SK-N-SH (cell line): Measurements from ENCODE around the gene DTNA. TPM values are rescaled to one million over a fixed set of nuclear protein-coding genes. Genes with fewer than 3 reads are reported as not detected.

Experiments used
- CTCF ChIA-PET: fragments of 300-600, 350-600 bp; formaldehyde crosslinking; extraction: SDS; loops from one replicate; lab custom pipeline; 2021; lab: Yijun Ruan, JAX
- POLR2A ChIA-PET: fragments of 350-600 bp; sonication (Branson Sonifier 250); formaldehyde crosslinking; extraction: SDS; loops from one replicate; lab custom pipeline; 2020; ENCODE audit warnings: antibody characterized with exemption, inconsistent platforms; lab: Yijun Ruan, JAX
- DNase-seq: peaks from one replicate; pipeline ENCODE4 v3.0.0; 2012
- H2AFZ ChIP-seq: fragments of 200-600 bp; sonication (generic); 2 replicates; pipeline ENCODE4 v1.8.1; 2016; ENCODE audit warnings: antibody characterized with exemption, mild to moderate bottlenecking, low read depth
- H3F3A ChIP-seq: fragments of 200-600 bp; sonication (generic); replicated peaks from 2 replicates; pipeline ENCODE3; 2016; ENCODE audit warnings: antibody characterized with exemption, mild to moderate bottlenecking; ENCODE audit not compliant: insufficient read depth
- H3K27ac ChIP-seq, 2 experiments: fragments of 200-500 bp in 1 of 2; fragments of 200-600 bp in 1 of 2; sonication (Bioruptor generic) in 1 of 2; sonication (generic), shearing (Covaris generic) in 1 of 2; 2 replicates each; pipeline versions ENCODE4 v1.5.1 to v1.6.1; 2014 to 2016; ENCODE audit warnings: low read depth in 2 of 2, inconsistent platforms in 1 of 2, low read length in 1 of 2, mild to moderate bottlenecking in 1 of 2, mixed read lengths in 1 of 2
- H3K27me3 ChIP-seq: fragments of 200-600 bp; sonication (generic), shearing (Covaris generic); 2 replicates; pipeline ENCODE4 v1.6.1; 2016; ENCODE audit warnings: mixed run types; ENCODE audit not compliant: insufficient read depth
- H3K36me3 ChIP-seq, 2 experiments: fragments of 200-500 bp in 1 of 2; fragments of 200-600 bp in 1 of 2; sonication (Bioruptor generic) in 1 of 2; sonication (generic) in 1 of 2; replicated peaks in 1 of 2; 2 replicates each; pipeline versions ENCODE3 to v1.5.1; 2014 to 2016; ENCODE audit warnings: low read length in 1 of 2, mild to moderate bottlenecking in 1 of 2; ENCODE audit not compliant: insufficient read depth in 2 of 2, control insufficient read depth in 1 of 2
- H3K4me1 ChIP-seq, 2 experiments: fragments of 200-500 bp in 1 of 2; fragments of 200-600 bp in 1 of 2; sonication (Bioruptor generic) in 1 of 2; sonication (generic), shearing (Covaris generic) in 1 of 2; 2 replicates each; pipeline versions ENCODE4 v1.5.1 to v1.6.1; 2014 to 2016; ENCODE audit warnings: low read depth in 1 of 2, low read length in 1 of 2, mixed run types in 1 of 2; ENCODE audit not compliant: insufficient read depth in 2 of 2, control insufficient read depth in 1 of 2
- H3K4me2 ChIP-seq: fragments of 200-600 bp; sonication (generic), shearing (Covaris generic); 2 replicates; pipeline ENCODE4 v1.6.1; 2017; ENCODE audit warnings: mixed run types
- H3K4me3 ChIP-seq, 2 experiments: fragments of 200-500 bp in 1 of 2; fragments of 200-600 bp in 1 of 2; sonication (Bioruptor generic) in 1 of 2; sonication (generic), shearing (Covaris generic) in 1 of 2; 2 replicates each; pipeline versions ENCODE4 v1.5.1 to v1.8.1; 2014 to 2016; ENCODE audit warnings: low read depth in 2 of 2, inconsistent platforms in 1 of 2, low read length in 1 of 2, mild to moderate bottlenecking in 1 of 2, mixed read lengths in 1 of 2, moderate library complexity in 1 of 2
- H3K79me2 ChIP-seq: fragments of 200-600 bp; sonication (generic); 2 replicates; pipeline ENCODE4 v1.8.1; 2017; ENCODE audit warnings: mild to moderate bottlenecking; ENCODE audit not compliant: insufficient read depth
- H3K9ac ChIP-seq: fragments of 200-600 bp; sonication (generic); 2 replicates; pipeline ENCODE4 v1.6.1; 2017; ENCODE audit warnings: mixed run types
- H3K9me2 ChIP-seq: fragments of 200-600 bp; sonication (generic); 2 replicates; pipeline ENCODE4 v1.6.1; 2017; ENCODE audit warnings: mixed run types
- H3K9me3 ChIP-seq: fragments of 200-600 bp; sonication (generic); 2 replicates; pipeline ENCODE4 v1.6.1; 2017; ENCODE audit warnings: mixed run types, mild to moderate bottlenecking, moderate library complexity
- H4K20me1 ChIP-seq: fragments of 200-600 bp; sonication (generic); 2 replicates; pipeline ENCODE4 v1.6.1; 2017; ENCODE audit warnings: mild to moderate bottlenecking, mixed run types; ENCODE audit not compliant: insufficient read depth
- FOSL2 ChIP-seq: IDR thresholded peaks from 2 replicates; pipeline ENCODE4 v1.4.0; 2012; ENCODE audit warnings: low read depth, mild to moderate bottlenecking, moderate library complexity, borderline replicate concordance
- FOXJ3 ChIP-seq: sonication (generic); formaldehyde crosslinking; IDR thresholded peaks from 2 replicates; pipeline ENCODE4 v1.5.1; 2020; ENCODE audit warnings: mild to moderate bottlenecking, missing genetic modification reagents
- GABPA ChIP-seq: IDR thresholded peaks from 2 replicates; pipeline ENCODE4 v1.4.0; 2012; ENCODE audit warnings: low read depth, mild to moderate bottlenecking
- GATA2 ChIP-seq: sonication (generic); formaldehyde crosslinking; IDR thresholded peaks from 2 replicates; pipeline ENCODE4 v1.5.0; 2020; ENCODE audit warnings: mild to moderate bottlenecking, missing genetic modification reagents
- IRF3 ChIP-seq: fragments of 150-350 bp; IDR thresholded peaks from 2 replicates; pipeline ENCODE4 v1.6.1; 2016; ENCODE audit warnings: mild to moderate bottlenecking, low read depth, low read length
- JUND ChIP-seq: IDR thresholded peaks from 2 replicates; pipeline ENCODE4 v1.4.0; 2012
- MXI1 ChIP-seq: IDR thresholded peaks from 2 replicates; pipeline ENCODE4 v1.6.1; 2012; ENCODE audit warnings: mild to moderate bottlenecking, low read depth, low read length, improper control_type of control experiment
- NFIC ChIP-seq: IDR thresholded peaks from 2 replicates; pipeline ENCODE4 v1.4.0; 2012; ENCODE audit warnings: borderline replicate concordance
- NRF1 ChIP-seq: IDR thresholded peaks from 2 replicates; pipeline ENCODE4 v1.6.1; 2012; ENCODE audit warnings: low read depth, mild to moderate bottlenecking, low read length
- POLR2AphosphoS5 ChIP-seq: IDR thresholded peaks from 2 replicates; pipeline ENCODE4 v1.6.1; 2012; ENCODE audit warnings: low read depth, low read length
- RAD21 ChIP-seq: IDR thresholded peaks from 2 replicates; pipeline ENCODE4 v1.6.1; 2012; ENCODE audit warnings: mild to moderate bottlenecking, low read length
- REST ChIP-seq: IDR thresholded peaks from 2 replicates; pipeline ENCODE4 v1.6.1; 2012; ENCODE audit warnings: mild to moderate bottlenecking, low read depth, low read length, moderate library complexity
- RFX5 ChIP-seq: IDR thresholded peaks from 2 replicates; pipeline ENCODE4 v1.6.1; 2012; ENCODE audit warnings: mild to moderate bottlenecking, improper control_type of control experiment, low read length
- SIN3A ChIP-seq: IDR thresholded peaks from 2 replicates; pipeline ENCODE4 v1.6.1; 2012; ENCODE audit warnings: low read depth, mild to moderate bottlenecking, low read length, moderate library complexity, borderline replicate concordance
- TAF1 ChIP-seq: IDR thresholded peaks from 2 replicates; pipeline ENCODE4 v1.6.1; 2012; ENCODE audit warnings: low read depth, mild to moderate bottlenecking, low read length, moderate library complexity, borderline replicate concordance
- USF1 ChIP-seq: IDR thresholded peaks from 2 replicates; pipeline ENCODE4 v1.4.0; 2012; ENCODE audit warnings: low read depth, borderline replicate concordance
- USF2 ChIP-seq: fragments of 150-350 bp; IDR thresholded peaks from 2 replicates; pipeline ENCODE4 v1.6.1; 2017; ENCODE audit warnings: antibody characterized with exemption, low read length, low read depth, borderline replicate concordance
- YY1 ChIP-seq: IDR thresholded peaks from 2 replicates; pipeline ENCODE4 v1.4.0; 2012; ENCODE audit warnings: low read depth, mild to moderate bottlenecking
- WGBS: methylation state at CpG from one replicate; pipeline ENCODE4 v1.1.6; 2017; ENCODE audit warnings: low lambda C conversion rate; 5-methylcytosine and 5-hydroxymethylcytosine counted together
- polyA plus RNA-seq, 3 experiments: library from polyadenylated mRNA; depleted of rRNA; stranded (reverse); fragments of >200 nt; gene quantifications; 2 replicates each; pipeline ENCODE4 v1.2.3, GENCODE V29; 2012

Gene DTNA
- polyA plus RNA-seq, 1 of the 3 experiments (the other 2 are of a cell fraction): 7.9 TPM

- no peak for DNase-seq
- no peak overlapping the region for H3K4me3 ChIP-seq
- no peaks in the 10 kb centered on the region for H3K9me3 ChIP-seq
- H3K9ac ChIP-seq: no peak overlapping the region
- no peak overlapping the region for H2AFZ ChIP-seq
- H3K9me2 ChIP-seq: no peaks in the 10 kb centered on the region
- TF ChIP-seq NFIC (no peak), IRF3 (no peak), JUND (no peak), FOXJ3 (CRISPR knock-in tag) (no peak)
- TF ChIP-seq, all 33 proteins: peak for 0
- Histone ChIP-seq H3K4me2 (no peak overlapping the region), H3K79me2 (no peaks in the 10 kb centered on the region), H3K27me3 (no peaks in the 10 kb centered on the region), H3K4me1 (no peaks in the 10 kb centered on the region), H3F3A (no peaks in the 10 kb centered on the region), H4K20me1 (no peaks in the 10 kb centered on the region), H3K27ac (no peak overlapping the region), H3K36me3 (no peaks in the 10 kb centered on the region)
- 67% methylated on average over 4 of the region's 4 CpGs for WGBS
- ChIA-PET CTCF (no interaction called here), POLR2A (interaction anchor here (0.6 kb wide), 1 partner anchor 352 kb away, joined by 3 read pairs; the partner anchor contains the start of gene ZNF397)
These were observed 177.9 kb downstream of the DTNA start for GRCh38 chr18:34887881-34888580.

GRCh38 chr18:34890486-34891085, 180.5 kb downstream of the DTNA start:
- WGBS: 84% methylated on average over 6 of the region's 6 CpGs
- Histone ChIP-seq H3K79me2 (no peaks in the 10 kb centered on the region), H3K36me3 (no peaks in the 10 kb centered on the region), H3F3A (no peaks in the 10 kb centered on the region), H3K27me3 (no peaks in the 10 kb centered on the region), H3K9me3 (no peaks in the 10 kb centered on the region), H3K9ac (no peak overlapping the region), H3K9me2 (no peaks in the 10 kb centered on the region), H3K4me1 (no peaks in the 10 kb centered on the region), H4K20me1 (no peaks in the 10 kb centered on the region), H3K27ac (no peak overlapping the region), H3K4me2 (no peak overlapping the region), H2AFZ (no peak overlapping the region), H3K4me3 (no peak overlapping the region)
- no peak for DNase-seq
- CTCF ChIA-PET: interaction anchor here (1.3 kb wide), 1 partner anchor 496 kb away, joined by 3 read pairs; no protein-coding TSS in a partner anchor
- POLR2A ChIA-PET: no interaction called here
- TF ChIP-seq FOSL2 (no peak), POLR2AphosphoS5 (no peak), USF1 (no peak), YY1 (no peak), MXI1 (no peak), USF2 (no peak), NFIC (no peak), TAF1 (no peak), GABPA (no peak), RFX5 (no peak), GATA2 (no peak), SIN3A (no peak), NRF1 (no peak), RAD21 (no peak), REST (no peak)
